Activated CD8-positive, alpha-beta memory T cell treated with anti-CD3 and anti-CD28 coated beads for 1 hour (primary cell): ENCODE measurements around the gene ADSL.
"Not testable (repeated sequence)": the region's sequence is repeated elsewhere in the genome, so short reads cannot be mapped to it uniquely, and the experiment has no call there.

Experiments used
- DNase-seq, 2 donors: peaks; one replicate each; pipeline ENCODE4 v3.0.0-alpha.2; 2020; ENCODE audit warnings: low read depth in 1 of 2; ENCODE audit errors: extremely low read depth in 1 of 2

ADSL gene

DNA sequence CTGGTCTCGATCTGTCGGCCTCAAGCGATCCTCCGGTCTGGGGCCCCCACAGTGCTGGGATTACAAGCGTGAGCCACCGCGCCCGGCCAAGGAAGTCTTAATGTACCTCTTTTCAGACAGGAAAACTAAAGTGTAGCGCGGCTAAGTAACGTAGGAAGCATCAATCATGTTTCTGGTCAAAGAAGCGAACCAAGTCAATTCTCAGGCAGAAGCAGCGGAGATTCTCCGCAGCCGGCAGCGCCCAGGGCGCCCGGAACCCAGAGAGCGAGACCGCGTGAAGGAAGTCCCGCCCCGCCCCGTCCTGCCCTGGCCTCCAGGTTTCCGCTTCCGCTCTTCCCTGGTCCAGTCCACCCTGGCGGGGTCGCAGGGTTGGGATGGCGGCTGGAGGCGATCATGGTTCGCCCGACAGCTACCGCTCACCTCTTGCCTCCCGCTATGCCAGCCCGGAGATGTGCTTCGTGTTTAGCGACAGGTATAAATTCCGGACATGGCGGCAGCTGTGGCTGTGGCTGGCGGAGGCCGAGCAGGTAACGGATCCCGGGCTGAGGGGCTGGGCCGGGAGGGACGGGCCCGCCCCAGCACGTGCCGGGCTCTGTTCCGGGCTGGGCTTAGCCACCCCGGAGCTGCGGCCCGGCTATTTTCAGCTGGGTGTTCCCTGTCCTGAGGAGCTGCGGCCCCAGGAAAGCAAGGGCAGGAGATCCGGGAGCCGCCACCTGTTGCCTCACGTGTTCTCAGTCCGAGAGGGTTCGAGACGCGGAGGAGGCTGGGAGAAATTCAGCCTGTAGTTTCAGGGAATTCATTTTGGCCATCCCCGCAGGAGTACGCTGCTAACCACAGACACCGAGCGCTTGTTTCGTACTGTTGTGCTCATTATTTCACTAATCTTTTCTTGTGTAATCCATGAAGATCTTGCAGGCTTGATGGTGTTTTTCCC lies at the start of gene ADSL:
Gene ADSL, plus strand, starts transcription at position 316 of the 934 bp plus-strand sequence. Its CDS starts 59 bp downstream, at position 375.
- DNase-seq, result peak in 1 of 2 donors; percentile 78

GRCh38 chr22:40300316-40300715 lies 46.0 kb upstream of the ADSL start:
- DNase-seq, result no peak

- DNase-seq, result no peak
These were observed 45.2 kb upstream of the ADSL start for GRCh38 chr22:40300884-40301672.

DNA sequence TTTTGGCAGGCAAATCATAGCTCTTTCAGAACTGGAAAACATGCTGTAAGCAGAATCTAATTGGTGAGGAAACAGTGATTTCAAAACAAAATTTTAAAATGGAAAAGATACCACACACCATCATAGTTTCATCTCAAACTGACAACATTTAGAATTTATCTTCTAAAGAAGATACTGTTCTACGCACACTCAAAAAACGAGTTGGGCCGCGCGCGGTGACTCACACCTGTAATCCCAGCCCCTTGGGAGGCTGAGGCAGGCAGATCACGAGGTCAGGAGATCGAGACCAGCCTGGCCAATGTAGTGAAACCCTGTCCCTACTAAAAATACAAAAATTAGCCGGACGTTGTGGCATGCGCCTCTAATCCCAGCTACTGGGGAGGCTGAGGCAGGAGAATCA lies 44.2 kb upstream of the ADSL start:
- DNase-seq, result no peak

DNA sequence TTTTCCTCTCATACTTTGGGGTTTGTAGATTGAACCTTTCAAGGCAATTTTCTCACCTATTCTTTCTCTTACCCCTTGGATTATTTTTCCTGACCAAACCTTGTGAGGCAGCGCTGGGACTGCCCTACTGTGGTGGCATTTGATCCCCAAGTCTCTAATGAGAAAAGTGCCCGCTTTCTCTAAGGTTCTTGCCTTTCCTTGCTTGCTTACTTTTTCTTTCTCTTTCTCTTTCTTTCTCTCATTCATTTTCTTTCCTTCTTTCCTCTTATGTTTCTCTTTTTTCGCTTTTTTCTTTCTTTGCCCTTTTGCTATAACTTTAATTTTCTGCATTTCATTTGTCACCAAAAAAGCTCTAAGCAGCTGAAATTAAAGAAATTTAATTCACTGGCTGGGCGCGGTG lies 40.7 kb upstream of the ADSL start:
- DNase-seq, result no peak

GRCh38 chr22:40308999-40309573 lies 37.2 kb upstream of the ADSL start:
- DNase-seq, result no peak

DNA sequence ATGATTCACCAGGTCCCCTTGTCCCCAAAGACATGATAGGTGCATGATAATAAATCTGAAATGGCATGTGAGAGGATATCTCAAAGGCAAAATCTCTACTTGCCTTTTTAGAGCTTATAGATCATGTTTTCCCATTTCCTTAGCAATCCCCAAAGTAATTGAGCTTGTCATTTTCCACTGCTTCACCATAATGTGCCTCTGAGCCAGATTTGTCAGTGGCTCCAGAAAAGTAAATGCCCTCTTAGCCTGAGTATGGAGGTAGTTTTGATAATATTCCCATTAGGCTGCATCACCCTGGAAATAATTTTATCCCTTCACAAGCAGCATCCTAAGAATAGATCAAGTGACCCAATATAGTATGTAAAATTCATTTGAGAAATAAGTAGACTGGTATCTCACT lies 36.7 kb upstream of the ADSL start:
- no peak for DNase-seq

GRCh38 chr22:40310081-40310767 lies 36.1 kb upstream of the ADSL start:
- DNase-seq, result no peak

- no peak for DNase-seq
These were observed 35.6 kb upstream of the ADSL start for GRCh38 chr22:40310768-40311120.

DNA sequence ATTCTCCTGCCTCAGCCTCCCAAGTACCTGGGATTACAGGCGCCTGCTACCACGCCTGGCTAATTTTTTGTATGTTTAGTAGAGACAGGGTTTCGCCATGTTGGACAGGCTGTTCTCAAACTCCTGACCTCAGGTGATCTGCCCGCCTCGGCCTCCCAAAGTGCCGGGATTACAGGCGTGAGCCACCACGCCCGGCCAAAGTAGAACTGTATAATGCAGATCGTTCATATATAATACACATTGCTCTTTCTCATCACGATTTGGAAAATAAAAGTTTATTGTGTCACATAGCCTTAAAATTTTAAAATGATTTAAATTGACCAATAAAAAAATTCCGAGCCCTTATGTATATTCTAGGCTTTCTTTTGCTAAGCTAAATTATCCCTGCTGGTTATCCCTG lies 34.7 kb upstream of the ADSL start:
- not testable (repeated sequence) for DNase-seq

DNA sequence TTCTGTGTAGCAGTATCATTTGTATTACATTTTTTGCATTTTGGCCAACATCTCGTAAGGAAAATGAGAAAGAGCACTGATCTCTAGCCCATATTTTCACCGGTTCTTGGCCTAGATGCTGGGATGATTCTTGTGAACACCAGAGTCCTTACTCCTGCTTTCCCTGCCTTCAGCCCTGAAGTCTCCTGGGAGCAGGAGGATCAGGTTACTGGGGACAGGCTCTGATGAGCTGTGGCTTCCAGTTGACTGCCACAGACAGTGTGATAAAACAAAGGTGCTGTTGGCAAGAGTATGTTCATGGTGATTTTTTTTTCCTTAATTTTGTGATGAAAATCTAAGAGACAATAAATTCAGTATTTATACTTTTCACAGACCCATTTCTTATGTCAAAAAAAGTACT lies 34.2 kb upstream of the ADSL start:
- DNase-seq, result no peak

DNA sequence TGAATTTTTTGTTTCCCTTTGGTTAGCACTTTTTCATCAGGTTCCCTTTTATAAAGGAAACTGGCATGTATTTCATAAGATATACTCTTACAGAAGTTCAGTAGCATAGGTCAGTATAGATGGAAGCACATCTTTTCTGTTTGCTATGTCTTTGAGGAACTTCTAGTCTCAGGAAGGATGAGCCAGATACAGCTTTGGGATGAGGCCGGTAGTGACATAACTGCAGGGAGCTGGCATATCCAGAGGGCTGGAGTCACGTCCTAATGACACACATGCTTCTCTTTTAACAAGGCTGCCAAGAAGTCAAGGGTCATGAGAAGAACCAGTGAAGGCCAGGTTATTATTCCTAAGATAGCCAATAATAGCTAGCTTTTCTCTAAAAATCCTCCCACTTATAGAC lies 33.3 kb upstream of the ADSL start:
- no peak for DNase-seq

DNA sequence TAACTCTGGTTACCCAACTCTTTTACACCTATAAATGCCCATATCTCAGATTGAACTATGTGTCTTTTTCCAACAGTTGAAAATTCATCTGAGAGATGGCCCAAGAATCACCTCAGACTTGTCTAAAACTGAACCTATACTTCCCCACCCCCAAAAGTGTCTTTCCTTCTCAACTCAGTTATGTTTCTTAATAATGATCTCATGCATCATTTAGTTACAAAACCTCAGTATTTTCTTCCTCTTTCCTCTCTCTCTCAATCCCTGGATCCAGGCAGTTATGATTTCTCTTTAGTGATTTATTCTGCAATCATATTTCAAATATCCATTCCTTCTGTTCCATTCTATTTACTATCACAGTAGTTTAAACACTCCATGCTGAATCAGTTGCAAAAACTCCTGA lies 32.3 kb upstream of the ADSL start:
- DNase-seq, result no peak

GRCh38 chr22:40320687-40321086 lies 25.6 kb upstream of the ADSL start:
- no peak for DNase-seq

DNA sequence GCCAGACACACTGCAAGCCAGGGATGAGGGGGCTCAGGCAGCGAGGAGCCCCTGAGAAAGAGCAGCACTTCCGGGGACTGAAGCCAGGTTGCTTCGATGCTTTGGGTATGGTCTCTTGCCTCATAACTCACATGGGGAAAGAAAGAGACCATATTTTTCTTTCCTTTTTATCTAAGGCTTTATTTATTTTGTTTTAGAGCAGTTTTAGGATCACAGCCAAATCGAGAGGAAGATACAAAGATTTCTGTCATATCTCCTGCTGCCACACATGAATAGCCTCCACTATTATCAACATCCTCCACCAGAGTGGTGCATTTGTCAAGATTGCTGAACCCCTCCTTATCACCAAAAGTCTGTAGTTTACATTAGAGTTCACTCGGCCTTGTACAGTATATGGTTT lies 24.3 kb upstream of the ADSL start:
- DNase-seq, result no peak

DNA sequence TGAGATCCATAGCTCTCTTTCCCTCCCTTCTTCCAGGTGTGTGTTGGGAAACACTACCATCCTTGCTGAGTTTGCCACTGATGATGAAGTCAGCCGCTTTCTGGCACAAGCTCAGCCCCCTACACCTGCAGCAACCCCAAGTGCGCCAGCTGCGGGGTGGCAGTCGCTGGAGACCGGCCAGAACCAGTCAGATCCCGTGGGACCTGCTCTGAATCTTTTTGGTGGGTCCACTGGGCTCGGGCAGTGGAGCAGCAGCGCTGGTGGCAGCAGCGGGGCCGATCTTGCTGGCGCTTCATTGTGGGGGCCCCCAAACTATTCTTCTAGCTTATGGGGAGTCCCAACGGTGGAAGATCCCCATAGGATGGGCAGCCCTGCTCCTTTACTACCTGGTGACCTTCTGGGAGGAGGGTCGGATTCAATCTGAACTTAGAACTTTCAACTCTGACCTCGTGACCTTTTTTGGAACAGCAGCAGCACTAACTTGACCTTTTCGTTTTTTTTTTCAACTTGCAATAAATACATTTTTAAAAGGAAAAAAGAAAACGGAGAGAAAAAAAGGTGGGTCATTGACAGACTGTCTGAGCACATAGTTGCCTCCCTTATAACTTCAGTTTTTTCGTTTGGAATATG lies 23.4 kb upstream of the ADSL start:
- no peak for DNase-seq

- no peak for DNase-seq
These were observed 22.6 kb upstream of the ADSL start for GRCh38 chr22:40323681-40324171.

DNA sequence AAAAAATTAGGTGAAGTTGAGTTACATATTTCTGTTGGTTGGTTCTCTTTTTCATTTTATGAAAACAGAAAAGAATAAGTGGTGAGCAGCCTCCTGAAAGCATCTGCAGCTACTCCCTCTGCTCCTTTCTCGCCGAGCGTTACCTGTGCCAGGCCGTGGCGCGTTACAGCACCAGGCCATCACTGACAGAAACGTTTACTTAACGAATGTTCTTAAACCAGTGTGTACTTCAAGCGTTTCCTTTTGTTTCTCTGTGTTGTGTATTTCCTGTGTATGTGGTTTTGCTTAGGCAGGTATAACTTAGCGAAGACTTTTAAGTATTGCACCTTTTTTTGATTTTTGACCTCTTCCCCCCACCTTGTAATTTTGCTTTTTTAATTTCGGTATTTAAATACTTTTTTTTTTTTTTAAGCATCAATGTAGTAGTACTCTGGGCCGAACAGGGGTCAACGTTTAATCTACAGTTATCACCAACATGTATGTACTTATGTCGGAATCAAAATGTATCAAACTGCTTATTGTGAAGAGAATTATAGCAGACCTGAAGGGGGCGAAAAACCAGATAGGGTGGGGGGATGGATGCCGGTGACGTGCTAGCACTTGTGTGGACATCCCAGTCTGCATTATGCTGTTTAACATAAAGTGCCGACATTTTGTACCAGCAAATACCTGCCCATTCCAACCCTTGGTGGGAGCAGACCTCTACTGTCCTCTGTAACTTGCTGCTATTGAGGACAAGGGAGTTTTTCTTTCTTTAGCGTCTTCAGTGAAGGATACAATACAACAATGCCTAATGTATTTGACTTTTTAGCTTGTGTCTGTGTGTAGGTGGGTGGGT lies 21.6 kb upstream of the ADSL start:
- no peak for DNase-seq

DNA sequence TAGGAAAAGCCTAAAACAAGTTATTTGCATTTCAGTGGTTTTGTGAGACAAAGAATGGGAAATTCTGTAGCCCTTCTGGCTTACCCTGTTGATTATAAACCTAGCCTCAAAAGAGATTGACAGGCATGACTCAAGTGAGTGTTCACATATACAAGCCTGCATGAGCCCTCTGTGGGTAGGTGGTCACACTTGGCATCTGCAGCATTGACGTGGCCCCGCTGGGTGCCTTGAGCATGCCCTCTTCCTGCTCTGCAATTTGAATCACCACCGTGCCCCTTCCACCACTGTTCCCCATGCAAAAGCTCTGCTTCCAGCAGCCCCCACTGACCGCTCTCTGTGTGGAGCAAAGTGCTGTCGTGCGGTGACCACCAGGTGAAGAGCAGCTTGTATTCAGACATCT lies 21.0 kb upstream of the ADSL start:
- DNase-seq, result peak in 1 of 2 donors; percentile 33
